Smooth muscle cell (in vitro differentiated cells): ENCODE results near the gene TBC1D12. TPM values are rescaled to one million over a fixed set of nuclear protein-coding genes. Genes with fewer than 3 reads are reported as not detected.
A peak's percentile ranks its signal among the peaks of the same experiment; 100 is the strongest.

ENCODE experiments used
- DNase-seq: peaks from one replicate; lab custom pipeline; 2025; ENCODE audit not compliant: unreplicated experiment; lab: John Stamatoyannopoulos, UW
- H2AFZ ChIP-seq: fragments of 200-600 bp; sonication (generic); 2 replicates; pipeline ENCODE4 v1.6.0; 2016; ENCODE audit warnings: antibody characterized with exemption, low read depth, mild to moderate bottlenecking
- H3F3A ChIP-seq: fragments of 200-600 bp; sonication (generic); 2 replicates; pipeline ENCODE4 v1.6.0; 2017; ENCODE audit warnings: antibody characterized with exemption, low read depth
- H3K27ac ChIP-seq: fragments of 200-600 bp; sonication (generic); 2 replicates; pipeline ENCODE4 v1.5.1; 2016; ENCODE audit warnings: low read depth, mild to moderate bottlenecking
- H3K27me3 ChIP-seq: fragments of 200-600 bp; sonication (generic); 2 replicates; pipeline ENCODE4 v1.6.1; 2016; ENCODE audit warnings: low read depth, mild to moderate bottlenecking
- H3K36me3 ChIP-seq: fragments of 200-600 bp; sonication (generic); 2 replicates; pipeline ENCODE4 v1.5.1; 2016; ENCODE audit warnings: low read depth
- H3K4me1 ChIP-seq: fragments of 200-600 bp; sonication (generic); 2 replicates; pipeline ENCODE4 v1.5.1; 2016; ENCODE audit warnings: low read depth
- H3K4me2 ChIP-seq: fragments of 200-600 bp; sonication (generic); 2 replicates; pipeline ENCODE4 v1.6.0; 2016; ENCODE audit warnings: mild to moderate bottlenecking
- H3K4me3 ChIP-seq: fragments of 200-600 bp; sonication (generic); 2 replicates; pipeline ENCODE4 v1.5.1; 2016; ENCODE audit warnings: mild to moderate bottlenecking
- H3K79me2 ChIP-seq: fragments of 200-600 bp; sonication (generic); 2 replicates; pipeline ENCODE4 v1.6.0; 2016; ENCODE audit warnings: low read depth, mild to moderate bottlenecking
- H3K9ac ChIP-seq: fragments of 200-600 bp; sonication (generic); 2 replicates; pipeline ENCODE4 v1.6.0; 2016; ENCODE audit warnings: low read depth
- H3K9me3 ChIP-seq: fragments of 200-600 bp; sonication (generic); replicated peaks from 2 replicates; pipeline ENCODE4 v1.5.1; 2016; ENCODE audit warnings: low read depth
- H4K20me1 ChIP-seq: fragments of 200-600 bp; sonication (generic); 2 replicates; pipeline ENCODE4 v1.6.0; 2016; ENCODE audit warnings: low read depth
- WGBS: methylation state at CpG from one replicate; pipeline ENCODE4 v1.1.7; 2016; ENCODE audit warnings: low lambda C conversion rate; 5-methylcytosine and 5-hydroxymethylcytosine counted together
- polyA plus RNA-seq: library from polyadenylated mRNA; unstranded; fragments of >200 nt; fragmentation: Nextera tagmentation; extraction: Ambion mirVana; gene quantifications from 2 replicates; pipeline ENCODE4 v1.2.1, GENCODE V29; 2016
- total RNA-seq: library from RNA; depleted of rRNA; stranded (reverse); fragments of >200 nt; gene quantifications from 2 replicates; pipeline ENCODE4 v1.2.3, GENCODE V29; 2014
- TF ChIP-seq, protein P1 (sequence below): fragments of 200-600 bp; sonication (generic); IDR thresholded peaks from 2 replicates; pipeline ENCODE4 v1.5.1; 2017; ENCODE audit warnings: borderline replicate concordance, mild to moderate bottlenecking, antibody characterized with exemption; ENCODE audit not compliant: insufficient read depth, poor library complexity, severe bottlenecking

The TBC1D12 gene
- total and polyA plus RNA-seq, 2 experiments from 2014 or later, result 3.8 to 9.4 TPM

- TF ChIP-seq, protein P1, sequence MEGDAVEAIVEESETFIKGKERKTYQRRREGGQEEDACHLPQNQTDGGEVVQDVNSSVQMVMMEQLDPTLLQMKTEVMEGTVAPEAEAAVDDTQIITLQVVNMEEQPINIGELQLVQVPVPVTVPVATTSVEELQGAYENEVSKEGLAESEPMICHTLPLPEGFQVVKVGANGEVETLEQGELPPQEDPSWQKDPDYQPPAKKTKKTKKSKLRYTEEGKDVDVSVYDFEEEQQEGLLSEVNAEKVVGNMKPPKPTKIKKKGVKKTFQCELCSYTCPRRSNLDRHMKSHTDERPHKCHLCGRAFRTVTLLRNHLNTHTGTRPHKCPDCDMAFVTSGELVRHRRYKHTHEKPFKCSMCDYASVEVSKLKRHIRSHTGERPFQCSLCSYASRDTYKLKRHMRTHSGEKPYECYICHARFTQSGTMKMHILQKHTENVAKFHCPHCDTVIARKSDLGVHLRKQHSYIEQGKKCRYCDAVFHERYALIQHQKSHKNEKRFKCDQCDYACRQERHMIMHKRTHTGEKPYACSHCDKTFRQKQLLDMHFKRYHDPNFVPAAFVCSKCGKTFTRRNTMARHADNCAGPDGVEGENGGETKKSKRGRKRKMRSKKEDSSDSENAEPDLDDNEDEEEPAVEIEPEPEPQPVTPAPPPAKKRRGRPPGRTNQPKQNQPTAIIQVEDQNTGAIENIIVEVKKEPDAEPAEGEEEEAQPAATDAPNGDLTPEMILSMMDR, result no peak
- H3K79me2 ChIP-seq, result peaks cover 60% of the 10 kb centered on the region
- H3K9ac ChIP-seq, result no peak overlapping the region
- no peaks in the 10 kb centered on the region for H3K4me1 ChIP-seq
- H3K4me3 ChIP-seq, result no peak overlapping the region
- DNase-seq, result no peak
- peak overlapping the region; percentile 50 for H3K27ac ChIP-seq
- H3K27me3 ChIP-seq, result no peaks in the 10 kb centered on the region
- H3K36me3 ChIP-seq, result no peaks in the 10 kb centered on the region
- H3K9me3 ChIP-seq, result no peaks in the 10 kb centered on the region
- 21% methylated on average over 1 of the region's 1 CpG for WGBS
- no peaks in the 10 kb centered on the region for H3F3A ChIP-seq
- peak overlapping the region; percentile 32 for H3K4me2 ChIP-seq
- H4K20me1 ChIP-seq, result peaks cover 69% of the 10 kb centered on the region
- H2AFZ ChIP-seq, result no peak overlapping the region
Observed at GRCh38 chr10:94423627-94424026, 21.3 kb downstream of the TBC1D12 start.

GRCh38 chr10:94424714-94425337, 22.5 kb downstream of the TBC1D12 start:
- H3K79me2 ChIP-seq, result peaks cover 66% of the 10 kb centered on the region
- no peak overlapping the region for H2AFZ ChIP-seq
- no peaks in the 10 kb centered on the region for H3K4me1 ChIP-seq
- H3K36me3 ChIP-seq, result no peaks in the 10 kb centered on the region
- TF ChIP-seq, protein P1, result no peak
- no peak overlapping the region for H3K4me2 ChIP-seq
- peak overlapping the region; percentile 50 for H3K27ac ChIP-seq
- H3K27me3 ChIP-seq, result no peaks in the 10 kb centered on the region
- no peak overlapping the region for H3K9ac ChIP-seq
- no peak overlapping the region for H3K4me3 ChIP-seq
- WGBS, result 98% methylated on average over 4 of the region's 4 CpGs
- no peak for DNase-seq
- no peaks in the 10 kb centered on the region for H3F3A ChIP-seq
- no peaks in the 10 kb centered on the region for H3K9me3 ChIP-seq
- peaks cover 69% of the 10 kb centered on the region for H4K20me1 ChIP-seq

DNA sequence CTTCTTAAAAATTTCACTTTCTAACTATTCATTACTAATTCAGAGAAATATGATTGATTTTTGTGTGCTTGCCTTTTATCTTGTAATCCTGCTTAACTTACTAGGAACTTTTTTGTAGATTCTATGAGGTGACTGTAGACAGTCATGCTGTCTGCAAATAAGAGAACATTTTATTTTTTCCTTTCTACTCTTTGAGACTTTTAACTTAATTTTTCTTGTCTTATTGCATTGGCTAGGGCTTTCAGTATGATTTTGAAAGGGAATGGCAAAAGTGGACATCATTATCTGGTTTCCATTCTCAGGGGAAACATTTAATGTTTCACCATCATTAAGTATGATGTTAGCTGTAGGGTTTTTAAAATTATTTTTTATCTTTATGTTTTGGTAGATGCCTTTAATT, 23.6 kb downstream of the TBC1D12 start:
- Histone ChIP-seq H3F3A (no peaks in the 10 kb centered on the region), H4K20me1 (peaks cover 70% of the 10 kb centered on the region), H3K4me2 (no peak overlapping the region), H3K4me1 (no peaks in the 10 kb centered on the region), H3K9ac (no peak overlapping the region), H2AFZ (no peak overlapping the region), H3K79me2 (peaks cover 74% of the 10 kb centered on the region), H3K9me3 (no peaks in the 10 kb centered on the region), H3K27me3 (no peaks in the 10 kb centered on the region), H3K36me3 (no peaks in the 10 kb centered on the region), H3K27ac (no peak overlapping the region), H3K4me3 (no peak overlapping the region)
- TF ChIP-seq, protein P1, result no peak
- DNase-seq, result no peak

- H3K9ac ChIP-seq, result no peak overlapping the region
- H3K4me3 ChIP-seq, result no peak overlapping the region
- H3K27ac ChIP-seq, result no peak overlapping the region
- no peaks in the 10 kb centered on the region for H3K9me3 ChIP-seq
- DNase-seq, result no peak
- H3K27me3 ChIP-seq, result no peaks in the 10 kb centered on the region
- no peak overlapping the region for H2AFZ ChIP-seq
- H3K4me2 ChIP-seq, result no peak overlapping the region
- peaks cover 71% of the 10 kb centered on the region for H3K79me2 ChIP-seq
- no peaks in the 10 kb centered on the region for H3K36me3 ChIP-seq
- H3K4me1 ChIP-seq, result no peaks in the 10 kb centered on the region
- H4K20me1 ChIP-seq, result peaks cover 72% of the 10 kb centered on the region
- TF ChIP-seq, protein P1, result no peak
- no peaks in the 10 kb centered on the region for H3F3A ChIP-seq
- 100% methylated on average over 1 of the region's 1 CpG for WGBS
Observed at GRCh38 chr10:94427166-94427565, 24.8 kb downstream of the TBC1D12 start.
